Myocyte (in vitro differentiated cells): ENCODE data around the gene ORM2. TPM values are rescaled to one million over a fixed set of nuclear protein-coding genes. Genes with fewer than 3 reads are reported as not detected.
A peak's percentile ranks its signal among the peaks of the same experiment; 100 is the strongest.

ENCODE experiments used
- DNase-seq: peaks from one replicate; pipeline ENCODE4 v3.0.0-alpha.2; 2012; ENCODE audit warnings: low read depth
- total RNA-seq: library from RNA; depleted of rRNA; stranded (reverse); fragments of >200 nt; gene quantifications from 2 replicates; pipeline ENCODE4 v1.2.3, GENCODE V29; 2014

The ORM2 gene
- total RNA-seq, 1 donor from 2014 or later: not detected

GRCh38 chr9:114369216-114370130 is 39.8 kb downstream of the ORM2 start:
- peak; percentile 10 for DNase-seq

GRCh38 chr9:114370251-114370967 is 40.7 kb downstream of the ORM2 start:
- no peak for DNase-seq

- no peak for DNase-seq
Measured at GRCh38 chr9:114370968-114371320, 41.3 kb downstream of the ORM2 start.

GRCh38 chr9:114371343-114371944 is 41.8 kb downstream of the ORM2 start:
- no peak for DNase-seq

- no peak for DNase-seq
Measured at GRCh38 chr9:114371973-114372917, 42.6 kb downstream of the ORM2 start.

- no peak for DNase-seq
Measured at GRCh38 chr9:114372921-114373448, 43.3 kb downstream of the ORM2 start.

- no peak for DNase-seq
Measured at GRCh38 chr9:114373960-114374730, 44.5 kb downstream of the ORM2 start.

GRCh38 chr9:114374936-114375335 is 45.3 kb downstream of the ORM2 start:
- DNase-seq: no peak

GRCh38 chr9:114375386-114376175 is 45.9 kb downstream of the ORM2 start:
- DNase-seq: no peak

- DNase-seq: no peak
Measured at GRCh38 chr9:114376586-114377445, 47.1 kb downstream of the ORM2 start.

- no peak for DNase-seq
Measured at GRCh38 chr9:114378016-114378415, 48.3 kb downstream of the ORM2 start.

- DNase-seq: no peak
Measured at GRCh38 chr9:114378883-114379282, 49.2 kb downstream of the ORM2 start.

Other genes starting within 250 kb of the ORM2 start
- gene KIF12, start 230.6 kb upstream of the ORM2 start, total RNA-seq: not detected in 2 replicates
- 2.9 and 3.5 TPM in 2 replicates for gene COL27A1, start 174.3 kb upstream of the ORM2 start, total RNA-seq
- not detected in 2 replicates for gene ORM1, start 6.8 kb upstream of the ORM2 start, total RNA-seq
- 1.4 and 3.7 TPM in 2 replicates for gene AKNA, start 58.1 kb downstream of the ORM2 start, total RNA-seq
- gene WHRN, start 175.6 kb downstream of the ORM2 start, total RNA-seq: 1.7 and 1.9 TPM in 2 replicates